Middle frontal gyrus (tissue), 1 donor: ENCODE measurements around the gene RFESD.

Source experiments
- DNase-seq: peaks from one replicate; pipeline ENCODE4 v3.0.0-alpha.2; 2015; ENCODE audit warnings: low spot score; ENCODE audit errors: extremely low spot score

RFESD gene

GRCh38 chr5:95646569-95647431 is at the start of gene RFESD:
TSS of gene RFESD (plus strand) at chr5:95646777. CDS start at chr5:95652272, 5,495 bp downstream.
- peak; percentile 92 for DNase-seq

- DNase-seq: no peak
Measured at GRCh38 chr5:95599252-95599651, 47.3 kb upstream of the RFESD start.

- no peak for DNase-seq
Measured at GRCh38 chr5:95600557-95600956, 46.0 kb upstream of the RFESD start.

- no peak for DNase-seq
Measured at GRCh38 chr5:95605786-95606185, 40.8 kb upstream of the RFESD start.

GRCh38 chr5:95606419-95606818 is 40.2 kb upstream of the RFESD start:
- DNase-seq: no peak

- no peak for DNase-seq
Measured at GRCh38 chr5:95609711-95610110, 36.9 kb upstream of the RFESD start.

GRCh38 chr5:95610546-95610945 is 36.0 kb upstream of the RFESD start:
- no peak for DNase-seq

GRCh38 chr5:95611396-95611795 is 35.2 kb upstream of the RFESD start:
- DNase-seq: no peak

- no peak for DNase-seq
Measured at GRCh38 chr5:95613514-95613913, 33.1 kb upstream of the RFESD start.

GRCh38 chr5:95615164-95615467 is 31.5 kb upstream of the RFESD start:
- no peak for DNase-seq

- DNase-seq: no peak
Measured at GRCh38 chr5:95617057-95617456, 29.5 kb upstream of the RFESD start.

- DNase-seq: no peak
Measured at GRCh38 chr5:95619096-95619495, 27.5 kb upstream of the RFESD start.

GRCh38 chr5:95619514-95620029 is 27.0 kb upstream of the RFESD start:
- DNase-seq: no peak

GRCh38 chr5:95620030-95620869 is 26.3 kb upstream of the RFESD start, which contains the start of gene GPR150:
TSS of gene GPR150 (plus strand) at chr5:95620087. CDS start at chr5:95620276, 189 bp downstream.
- DNase-seq: no peak

- DNase-seq: no peak
Measured at GRCh38 chr5:95620870-95621838, 25.4 kb upstream of the RFESD start.

GRCh38 chr5:95621839-95622629 is 24.5 kb upstream of the RFESD start:
- DNase-seq: no peak

- no peak for DNase-seq
Measured at GRCh38 chr5:95623706-95624105, 22.9 kb upstream of the RFESD start.

GRCh38 chr5:95624368-95624767 is 22.2 kb upstream of the RFESD start:
- no peak for DNase-seq

- DNase-seq: no peak
Measured at GRCh38 chr5:95626701-95627100, 19.9 kb upstream of the RFESD start.
